ENCODE data around the gene WDR27. TPM values are rescaled to one million over a fixed set of nuclear protein-coding genes. Genes with fewer than 3 reads are reported as not detected.

Gene WDR27
- total RNA-seq, 1 donor from 2014 or later = 27.2 TPM

DNA sequence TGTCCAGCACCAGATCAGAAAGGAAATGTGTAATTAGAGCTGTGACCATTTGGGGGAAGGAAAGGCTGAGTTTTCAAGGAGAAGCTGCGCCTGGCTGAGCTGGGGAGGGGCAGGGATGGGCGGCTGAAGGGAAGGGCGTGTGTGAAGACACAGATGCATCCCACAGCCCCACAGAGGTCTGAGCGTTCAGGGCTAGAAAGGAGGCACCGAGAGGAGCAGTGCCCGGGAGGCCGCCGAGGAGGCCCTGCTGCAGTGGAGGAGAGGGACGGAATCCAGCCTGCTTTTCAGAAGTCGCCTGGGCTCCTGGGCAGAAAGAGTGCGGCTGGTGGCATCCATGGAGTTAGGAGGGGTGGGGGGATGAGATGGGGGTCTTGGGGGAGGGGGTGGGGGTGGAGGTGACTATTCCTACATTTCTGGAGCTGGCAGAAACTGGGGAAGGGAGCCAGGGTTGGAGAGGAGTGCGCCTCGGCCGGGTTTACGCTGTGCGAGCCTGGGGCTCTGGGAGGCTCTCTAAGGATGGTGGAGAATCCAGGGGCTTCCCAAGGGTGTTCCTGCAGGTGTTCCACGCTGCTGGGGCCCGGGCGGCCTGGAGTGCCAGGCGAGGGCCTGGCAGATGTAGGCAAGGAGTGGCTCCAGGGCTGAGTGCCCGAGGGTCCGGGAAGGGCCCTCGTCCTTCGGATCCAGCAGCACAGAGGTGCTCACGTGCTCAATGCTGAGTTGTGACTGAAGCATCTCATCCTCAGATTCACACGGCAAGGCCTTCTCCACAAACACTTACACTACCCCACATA, 41.8 kb downstream of the WDR27 start:
- H3K4me3 ChIP-seq (ENCODE audit: low read depth, low read length) = no peak overlapping the region
- DNase-seq (ENCODE audit: low read depth) = no peak
- TF ChIP-seq CTCF (conservative IDR thresholded peaks at IDR 0.05; ENCODE audit: low read depth, low read length) = no peak

GRCh38 chr6:169657284-169657610, 44.6 kb downstream of the WDR27 start:
- TF ChIP-seq CTCF (conservative IDR thresholded peaks at IDR 0.05; ENCODE audit: low read depth, low read length) = no peak
- DNase-seq (ENCODE audit: low read depth) = no peak

DNA sequence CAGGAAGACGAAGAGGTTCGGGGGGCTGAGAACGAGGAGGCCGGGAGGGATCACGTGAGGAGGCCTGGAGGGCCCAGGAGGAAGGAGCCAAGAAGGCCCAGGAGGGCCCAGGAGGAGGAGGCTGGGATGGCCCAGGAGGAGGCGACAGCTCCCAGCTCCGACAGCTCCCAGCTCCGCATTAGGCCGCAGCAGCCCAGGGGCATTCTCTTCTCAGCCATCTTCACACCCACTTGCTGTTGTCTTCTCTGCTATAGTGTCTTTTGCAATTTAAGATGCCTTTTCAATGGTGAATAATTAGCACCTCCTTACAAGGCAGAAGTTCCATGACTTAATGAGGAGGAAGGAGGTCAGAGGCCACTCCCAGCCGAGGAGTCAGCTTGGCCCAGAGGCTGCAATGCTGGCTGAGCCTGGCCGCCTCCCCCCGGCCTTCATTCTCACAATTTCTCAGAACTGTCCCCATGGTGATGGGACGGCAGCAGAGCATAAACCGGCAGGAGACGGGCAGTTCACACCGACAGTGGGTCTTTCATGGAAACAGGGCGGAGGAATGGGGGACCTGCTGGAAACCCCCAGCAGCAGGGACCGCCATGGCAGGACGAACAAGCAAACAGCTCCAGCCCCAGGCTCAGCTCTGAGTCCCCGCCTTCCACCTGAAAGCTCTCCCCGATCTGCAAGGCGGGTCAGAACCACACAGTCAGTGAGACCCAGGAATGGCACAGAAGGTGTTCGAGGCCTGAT, 45.1 kb downstream of the WDR27 start:
- no peak for DNase-seq (ENCODE audit: low read depth)
- TF ChIP-seq CTCF (conservative IDR thresholded peaks at IDR 0.05; ENCODE audit: low read depth, low read length) = no peak
- no peak overlapping the region for H3K4me3 ChIP-seq (ENCODE audit: low read depth, low read length)

More at GRCh38 chr6:169657284-169657610, 44.6 kb downstream of the WDR27 start:
- no peak overlapping the region for H3K4me3 ChIP-seq (ENCODE audit: low read depth, low read length)

GRCh38 chr6:169654598-169655391, 47.0 kb downstream of the WDR27 start:
- no peak for DNase-seq (ENCODE audit: low read depth)
- peak; percentile 47 for TF ChIP-seq CTCF (conservative IDR thresholded peaks at IDR 0.05; ENCODE audit: low read depth, low read length)
- H3K4me3 ChIP-seq (ENCODE audit: low read depth, low read length) = peak overlapping the region; percentile 54

GRCh38 chr6:169653691-169654090, 48.1 kb downstream of the WDR27 start:
- H3K4me3 ChIP-seq (ENCODE audit: low read depth, low read length) = no peak overlapping the region
- TF ChIP-seq CTCF (conservative IDR thresholded peaks at IDR 0.05; ENCODE audit: low read depth, low read length) = no peak
- no peak for DNase-seq (ENCODE audit: low read depth)

DNA sequence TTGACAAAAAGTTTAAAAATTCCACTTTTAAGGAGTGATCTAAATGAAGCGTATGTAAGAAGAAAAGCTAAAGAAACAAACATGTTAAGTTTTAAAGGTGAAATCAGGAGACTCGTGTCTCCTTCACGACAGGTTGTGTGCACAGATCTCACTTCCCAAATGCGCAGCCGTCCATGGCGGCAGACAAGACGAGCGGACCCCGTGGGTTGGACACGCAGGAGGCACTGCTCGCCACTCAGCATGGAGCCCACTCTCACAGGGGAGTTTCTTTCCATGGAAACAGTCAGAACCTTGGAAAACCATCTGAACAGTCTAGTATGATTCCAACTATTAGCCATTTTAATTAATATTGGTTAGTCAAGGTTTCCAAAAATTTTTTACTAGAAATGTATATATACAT, 48.9 kb downstream of the WDR27 start:
- TF ChIP-seq CTCF (conservative IDR thresholded peaks at IDR 0.05; ENCODE audit: low read depth, low read length) = no peak
- H3K4me3 ChIP-seq (ENCODE audit: low read depth, low read length) = no peak overlapping the region
- DNase-seq (ENCODE audit: low read depth) = no peak
